Mesendoderm (in vitro differentiated cells): ENCODE measurements around the gene SLC6A5.

Experiments
- DNase-seq: peaks from one replicate; pipeline ENCODE4 v3.0.0; 2013
- H2AK5ac ChIP-seq: 2 replicates; pipeline ENCODE4 v1.6.1; 2013; ENCODE audit warnings: low read length, inconsistent platforms
- H2BK120ac ChIP-seq: 2 replicates; pipeline ENCODE4 v1.6.1; 2013; ENCODE audit warnings: low read depth, mild to moderate bottlenecking, low read length, moderate library complexity, mixed read lengths
- H2BK15ac ChIP-seq: replicated peaks from 2 replicates; pipeline ENCODE4 v1.6.1; 2013; ENCODE audit warnings: low read depth, mild to moderate bottlenecking, moderate library complexity
- H2BK5ac ChIP-seq: 2 replicates; pipeline ENCODE4 v1.6.1; 2013; ENCODE audit warnings: low read length, inconsistent platforms
- H3K18ac ChIP-seq: 2 replicates; pipeline ENCODE4 v1.6.1; 2013; ENCODE audit warnings: mild to moderate bottlenecking, low read length, mixed read lengths
- H3K23ac ChIP-seq: one replicate; pipeline ENCODE4 v1.6.1; 2013; ENCODE audit warnings: low read length
- H3K27ac ChIP-seq: 2 replicates; pipeline ENCODE4 v1.5.1; 2013; ENCODE audit warnings: low read depth, mild to moderate bottlenecking, inconsistent platforms, low read length, moderate library complexity
- H3K27me3 ChIP-seq: 2 replicates; pipeline ENCODE4 v1.6.1; 2013; ENCODE audit warnings: low read length, control low read depth, mild to moderate bottlenecking, inconsistent platforms; ENCODE audit not compliant: insufficient read depth, poor library complexity
- H3K36me3 ChIP-seq: 2 replicates; pipeline ENCODE4 v1.6.1; 2013; ENCODE audit warnings: low read length, inconsistent platforms; ENCODE audit not compliant: control insufficient read depth, insufficient read depth
- H3K4ac ChIP-seq: one replicate; pipeline ENCODE4 v1.6.1; 2013; ENCODE audit warnings: low read depth, mild to moderate bottlenecking, low read length, moderate library complexity
- H3K4me1 ChIP-seq: 2 replicates; pipeline ENCODE4 v1.6.1; 2013; ENCODE audit warnings: low read depth, low read length, inconsistent platforms; ENCODE audit not compliant: control insufficient read depth
- H3K4me2 ChIP-seq: 2 replicates; pipeline ENCODE4 v1.6.1; 2013; ENCODE audit warnings: low read length
- H3K4me3 ChIP-seq: 2 replicates; pipeline ENCODE4 v1.5.1; 2013; ENCODE audit warnings: mild to moderate bottlenecking, low read length
- H3K56ac ChIP-seq: one replicate; pipeline ENCODE4 v1.6.1; 2013; ENCODE audit warnings: low read length
- H3K79me1 ChIP-seq: 2 replicates; pipeline ENCODE4 v1.6.1; 2013; ENCODE audit warnings: low read length, inconsistent platforms
- H3K79me2 ChIP-seq: 2 replicates; pipeline ENCODE4 v1.6.1; 2013; ENCODE audit warnings: mild to moderate bottlenecking, low read length; ENCODE audit not compliant: control insufficient read depth, insufficient read depth
- H3K9ac ChIP-seq: 2 replicates; pipeline ENCODE4 v1.6.1; 2013; ENCODE audit warnings: low read length, inconsistent platforms
- H4K5ac ChIP-seq: one replicate; pipeline ENCODE4 v1.6.1; 2013; ENCODE audit warnings: low read length
- H4K8ac ChIP-seq: one replicate; pipeline ENCODE4 v1.6.1; 2013; ENCODE audit warnings: low read depth, mild to moderate bottlenecking, control low read depth, low read length, moderate library complexity
- WGBS: extraction: QIAGEN DNeasy Blood & Tissue Kit; methylation state at CpG from one replicate; pipeline ENCODE4 v1.1.7; 2013; ENCODE audit warnings: low lambda C conversion rate, missing lambda C conversion rate; ENCODE audit not compliant: insufficient coverage; ENCODE audit errors: extremely low coverage; 5-methylcytosine and 5-hydroxymethylcytosine counted together

The SLC6A5 gene

DNA sequence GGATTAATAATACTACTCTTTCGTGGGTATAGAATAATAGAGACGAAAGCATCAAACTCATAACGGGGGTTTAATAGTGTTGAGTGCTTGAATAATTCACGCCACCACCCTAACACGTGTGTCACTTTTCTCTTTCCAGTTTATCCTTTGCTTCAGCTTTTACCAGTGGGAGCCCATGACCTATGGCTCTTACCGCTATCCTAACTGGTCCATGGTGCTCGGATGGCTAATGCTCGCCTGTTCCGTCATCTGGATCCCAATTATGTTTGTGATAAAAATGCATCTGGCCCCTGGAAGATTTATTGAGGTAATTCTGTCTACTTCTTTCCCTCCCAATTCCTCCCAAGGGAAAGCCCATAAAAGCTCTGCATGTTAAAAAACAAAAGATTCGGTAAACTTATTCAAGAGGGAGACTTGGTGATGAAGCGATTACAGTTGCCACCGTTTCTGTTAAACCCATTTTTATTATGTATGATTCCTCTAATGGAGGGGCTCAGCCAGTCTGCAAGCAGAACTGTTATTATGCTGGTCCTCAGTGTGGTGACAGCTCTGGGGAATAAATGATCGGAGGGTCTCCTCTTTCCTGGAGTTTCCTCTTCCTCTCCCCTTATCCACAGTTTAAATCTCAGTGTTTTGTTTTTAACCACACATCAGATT is 52.9 kb downstream of the SLC6A5 start:
- Histone ChIP-seq H2BK5ac (no peak overlapping the region), H3K79me1 (no peaks in the 10 kb centered on the region), H4K5ac (no peak overlapping the region), H2BK120ac (no peak overlapping the region), H3K56ac (no peak overlapping the region), H3K4me3 (no peak overlapping the region), H4K8ac (no peak overlapping the region), H3K27me3 (no peaks in the 10 kb centered on the region), H3K36me3 (no peaks in the 10 kb centered on the region), H3K4me1 (no peaks in the 10 kb centered on the region), H3K27ac (no peak overlapping the region), H3K9ac (no peak overlapping the region), H3K4ac (no peak overlapping the region), H2AK5ac (no peak overlapping the region), H3K23ac (no peak overlapping the region), H3K4me2 (no peak overlapping the region), H3K79me2 (no peaks in the 10 kb centered on the region), H3K18ac (no peak overlapping the region), H2BK15ac (no peak overlapping the region)
- DNase-seq: no peak
- WGBS: no CpG with 5 or more reads among the region's 13 CpGs

DNA sequence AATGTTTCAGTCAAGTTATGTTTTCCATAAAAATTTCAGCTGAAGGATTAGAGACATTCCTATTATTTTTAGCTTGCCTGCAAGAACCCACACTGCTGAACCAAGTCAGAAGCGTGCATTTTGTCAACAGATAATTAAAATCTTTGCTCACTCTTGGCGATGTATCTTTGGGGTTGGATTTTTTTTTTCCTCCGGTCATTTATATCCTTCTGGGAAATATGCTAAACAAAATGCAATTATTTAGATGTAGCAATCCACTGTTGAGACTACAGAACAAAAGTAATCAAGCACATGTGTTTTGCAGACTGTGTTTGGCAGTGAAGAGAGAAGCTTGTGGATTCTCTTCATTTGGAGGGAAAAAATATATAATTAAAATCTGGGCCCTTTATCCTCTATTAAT is 54.6 kb downstream of the SLC6A5 start:
- Histone ChIP-seq H3K27me3 (no peaks in the 10 kb centered on the region), H4K5ac (no peak overlapping the region), H2BK15ac (no peak overlapping the region), H3K23ac (no peak overlapping the region), H3K18ac (no peak overlapping the region), H3K79me2 (no peaks in the 10 kb centered on the region), H3K36me3 (no peaks in the 10 kb centered on the region), H2BK120ac (no peak overlapping the region), H3K4me3 (no peak overlapping the region), H3K27ac (no peak overlapping the region), H3K4ac (no peak overlapping the region), H3K79me1 (no peaks in the 10 kb centered on the region), H3K4me1 (no peaks in the 10 kb centered on the region), H4K8ac (no peak overlapping the region), H2AK5ac (no peak overlapping the region), H2BK5ac (no peak overlapping the region), H3K9ac (no peak overlapping the region), H3K56ac (no peak overlapping the region), H3K4me2 (no peak overlapping the region)
- no CpG with 5 or more reads among the region's 3 CpGs for WGBS
- no peak for DNase-seq

DNA sequence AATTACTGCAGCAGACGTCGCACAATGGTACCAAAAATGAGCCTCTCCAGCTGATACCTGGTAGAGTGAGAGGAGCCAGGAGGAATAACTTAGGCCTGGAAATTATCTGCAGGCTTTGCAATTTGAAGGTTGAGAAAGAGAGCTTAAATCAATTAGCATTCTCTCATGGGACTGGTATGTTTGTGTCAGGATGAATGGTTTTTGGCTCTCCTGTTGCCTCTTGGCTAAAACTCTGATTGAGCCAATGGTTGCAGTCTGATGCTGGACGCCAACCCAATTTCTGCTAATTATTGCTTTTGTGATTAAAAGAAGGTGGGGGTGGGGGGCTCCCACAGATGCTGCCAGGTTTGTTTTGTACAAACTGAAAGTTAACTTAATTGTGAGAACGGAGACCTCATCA is 57.5 kb downstream of the SLC6A5 start:
- Histone ChIP-seq H3K18ac (no peak overlapping the region), H3K4ac (no peak overlapping the region), H3K27me3 (no peaks in the 10 kb centered on the region)

DNA sequence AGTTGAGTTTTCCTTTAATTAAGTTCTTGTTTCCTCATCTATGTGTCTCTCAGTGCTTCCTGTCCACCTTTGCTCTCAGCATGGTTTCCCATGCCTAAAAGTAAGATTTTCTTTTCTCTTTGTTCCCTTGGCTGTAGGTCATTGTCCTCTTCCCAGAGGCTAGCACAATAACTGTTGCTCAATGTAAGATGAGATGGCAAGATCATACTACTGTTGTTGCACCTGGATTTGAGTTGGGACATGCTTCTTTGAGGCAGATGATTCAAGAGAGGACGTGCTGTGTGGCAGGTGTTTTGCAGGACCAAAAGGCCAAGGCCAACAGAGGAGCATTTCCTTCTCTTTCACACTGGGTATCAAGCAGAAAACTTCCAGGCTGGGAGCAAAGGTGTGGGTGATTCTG is 58.7 kb downstream of the SLC6A5 start:
- H3K4me2 ChIP-seq: no peak overlapping the region
- H3K79me2 ChIP-seq: no peaks in the 10 kb centered on the region
- no peak overlapping the region for H3K18ac ChIP-seq
- H3K23ac ChIP-seq: no peak overlapping the region
- H2BK5ac ChIP-seq: no peak overlapping the region
- no peak overlapping the region for H3K27ac ChIP-seq
- DNase-seq: no peak
- no peaks in the 10 kb centered on the region for H3K27me3 ChIP-seq
- H3K4ac ChIP-seq: no peak overlapping the region
- H3K56ac ChIP-seq: no peak overlapping the region
- H4K5ac ChIP-seq: no peak overlapping the region
- H2BK15ac ChIP-seq: no peak overlapping the region
- H3K4me1 ChIP-seq: no peaks in the 10 kb centered on the region
- H4K8ac ChIP-seq: no peak overlapping the region
- H2AK5ac ChIP-seq: no peak overlapping the region
- no CpG with 5 or more reads among the region's 1 CpG for WGBS
- no peak overlapping the region for H3K4me3 ChIP-seq
- H3K79me1 ChIP-seq: no peaks in the 10 kb centered on the region
- H3K9ac ChIP-seq: no peak overlapping the region
- H3K36me3 ChIP-seq: no peaks in the 10 kb centered on the region
- H2BK120ac ChIP-seq: no peak overlapping the region

More for the DNA sequence above, 57.5 kb downstream of the SLC6A5 start:
- Histone ChIP-seq H3K56ac (no peak overlapping the region), H3K4me3 (no peak overlapping the region), H2BK5ac (no peak overlapping the region), H3K79me1 (no peaks in the 10 kb centered on the region), H4K5ac (no peak overlapping the region), H3K27ac (no peak overlapping the region), H4K8ac (no peak overlapping the region), H2BK120ac (no peak overlapping the region), H3K9ac (no peak overlapping the region), H3K79me2 (no peaks in the 10 kb centered on the region), H3K4me1 (no peaks in the 10 kb centered on the region), H3K4me2 (no peak overlapping the region), H3K23ac (no peak overlapping the region), H3K36me3 (no peaks in the 10 kb centered on the region), H2BK15ac (no peak overlapping the region), H2AK5ac (no peak overlapping the region)
- WGBS: no CpG with 5 or more reads among the region's 4 CpGs
- no peak for DNase-seq

DNA sequence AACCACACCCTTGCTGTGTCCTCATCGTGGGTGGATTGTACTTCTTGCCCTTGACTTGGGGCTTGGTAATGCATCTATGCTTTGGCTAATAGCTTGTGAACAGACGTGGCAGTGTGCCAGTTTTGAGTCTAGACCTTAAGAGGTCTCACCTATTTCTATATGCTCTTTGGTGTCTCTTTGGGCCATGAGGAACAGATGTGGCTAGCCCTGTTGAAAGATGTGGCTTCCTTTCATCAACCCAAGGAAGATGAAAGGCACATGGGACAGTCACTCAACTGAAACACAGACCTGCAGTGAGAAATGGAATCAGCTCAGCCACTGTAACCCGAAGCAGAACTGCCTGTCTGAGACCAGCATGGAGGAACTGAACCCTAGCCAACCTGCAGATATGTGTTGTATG is 62.0 kb downstream of the SLC6A5 start:
- H3K56ac ChIP-seq: no peak overlapping the region

DNA sequence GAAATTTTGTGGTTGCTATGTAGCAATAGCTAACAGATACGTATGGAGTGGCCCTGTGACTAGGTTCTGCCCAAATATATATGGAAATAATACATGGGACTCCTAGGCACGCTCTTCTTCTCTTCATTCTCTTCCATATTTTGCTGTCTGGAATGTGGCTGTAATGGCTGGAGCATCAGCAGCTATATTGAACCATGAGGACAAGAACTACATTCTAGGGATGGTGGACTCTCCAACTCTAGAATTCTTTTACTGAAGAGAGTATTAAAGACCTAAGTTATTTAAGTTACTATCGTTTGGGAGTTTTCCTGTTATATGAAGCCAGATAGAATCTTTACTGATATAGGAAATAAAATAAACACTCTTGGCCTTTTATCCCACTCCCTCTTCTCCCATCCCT is 62.4 kb downstream of the SLC6A5 start:
- H3K4ac ChIP-seq: no peak overlapping the region
- H2AK5ac ChIP-seq: no peak overlapping the region
- H3K9ac ChIP-seq: no peak overlapping the region
- no peak overlapping the region for H2BK5ac ChIP-seq
- no peaks in the 10 kb centered on the region for H3K4me1 ChIP-seq
- no peaks in the 10 kb centered on the region for H3K79me1 ChIP-seq
- no peaks in the 10 kb centered on the region for H3K27me3 ChIP-seq
- no peak for DNase-seq
- no peak overlapping the region for H3K56ac ChIP-seq
- H4K8ac ChIP-seq: no peak overlapping the region
- no peak overlapping the region for H2BK120ac ChIP-seq
- no peak overlapping the region for H3K4me2 ChIP-seq
- no peak overlapping the region for H3K23ac ChIP-seq
- H3K4me3 ChIP-seq: no peak overlapping the region
- H4K5ac ChIP-seq: no peak overlapping the region
- no peaks in the 10 kb centered on the region for H3K36me3 ChIP-seq
- H3K79me2 ChIP-seq: no peaks in the 10 kb centered on the region
- H2BK15ac ChIP-seq: no peak overlapping the region
- H3K18ac ChIP-seq: no peak overlapping the region
- H3K27ac ChIP-seq: no peak overlapping the region
- WGBS: no CpG with 5 or more reads among the region's 3 CpGs

More for the DNA sequence above, 62.0 kb downstream of the SLC6A5 start:
- H4K8ac ChIP-seq: no peak overlapping the region
- no peaks in the 10 kb centered on the region for H3K79me1 ChIP-seq
- no peak overlapping the region for H3K4me3 ChIP-seq
- no peaks in the 10 kb centered on the region for H3K79me2 ChIP-seq
- H3K27me3 ChIP-seq: no peaks in the 10 kb centered on the region
- no peak overlapping the region for H2BK120ac ChIP-seq
- no peak overlapping the region for H3K4ac ChIP-seq
- H3K4me2 ChIP-seq: no peak overlapping the region
- H3K23ac ChIP-seq: no peak overlapping the region
- no peak overlapping the region for H2BK15ac ChIP-seq
- H3K9ac ChIP-seq: no peak overlapping the region
- no peak overlapping the region for H3K18ac ChIP-seq
- H3K36me3 ChIP-seq: no peaks in the 10 kb centered on the region
- no peak overlapping the region for H3K27ac ChIP-seq
- H2BK5ac ChIP-seq: no peak overlapping the region
- no CpG with 5 or more reads among the region's 3 CpGs for WGBS
- no peak overlapping the region for H4K5ac ChIP-seq
- H3K4me1 ChIP-seq: no peaks in the 10 kb centered on the region
- H2AK5ac ChIP-seq: no peak overlapping the region
- DNase-seq: no peak
